Measurements from ENCODE around the gene TGFA. TPM values are rescaled to one million over a fixed set of nuclear protein-coding genes. Genes with fewer than 3 reads are reported as not detected.

TGFA gene
- total RNA-seq, 1 donor from 2014 or later = 4.7 TPM

DNA sequence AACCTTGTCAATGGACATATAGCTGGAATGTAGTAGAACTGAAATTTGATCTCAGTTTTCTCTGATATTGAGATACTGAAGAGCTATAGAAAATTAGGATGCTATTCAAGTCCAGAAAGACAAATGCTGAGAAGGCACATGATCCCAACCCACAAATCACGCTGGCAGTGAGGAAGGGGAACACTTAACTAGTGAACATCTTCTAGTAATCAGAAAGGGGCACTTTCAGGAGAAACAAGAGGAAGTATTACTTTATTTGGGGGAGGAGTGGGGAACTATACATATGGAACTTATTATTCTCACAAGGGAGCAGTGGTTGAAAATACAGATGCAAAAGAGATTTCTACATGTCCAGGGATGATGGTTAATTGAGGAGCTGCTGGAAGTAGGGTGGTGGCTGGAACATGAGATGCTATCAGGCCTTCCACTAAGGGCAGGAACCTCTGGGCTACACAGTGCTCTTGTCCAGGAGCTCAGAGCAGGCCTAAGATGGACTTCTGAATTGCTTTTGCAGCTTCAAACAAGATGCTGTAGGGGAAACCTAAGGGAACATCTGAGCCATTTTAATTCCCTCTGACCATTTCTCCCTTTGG is 79.3 kb downstream of the TGFA start:
- no peaks in the 10 kb centered on the region for H3K36me3 Mint-ChIP-seq (ENCODE audit: low read depth, unreplicated experiment)
- H3K9me3 Mint-ChIP-seq (ENCODE audit: unreplicated experiment) = no peaks in the 10 kb centered on the region
- peaks cover 79% of the 10 kb centered on the region for H3K4me1 Mint-ChIP-seq (ENCODE audit: unreplicated experiment)
- H3K4me3 Mint-ChIP-seq (ENCODE audit: unreplicated experiment) = no peak overlapping the region
- no peak for DNase-seq (ENCODE audit: low spot score)
- H3K27me3 Mint-ChIP-seq (ENCODE audit: unreplicated experiment) = no peaks in the 10 kb centered on the region
- H3K27ac Mint-ChIP-seq (ENCODE audit: unreplicated experiment) = no peak overlapping the region
- TF ChIP-seq, protein P1, sequence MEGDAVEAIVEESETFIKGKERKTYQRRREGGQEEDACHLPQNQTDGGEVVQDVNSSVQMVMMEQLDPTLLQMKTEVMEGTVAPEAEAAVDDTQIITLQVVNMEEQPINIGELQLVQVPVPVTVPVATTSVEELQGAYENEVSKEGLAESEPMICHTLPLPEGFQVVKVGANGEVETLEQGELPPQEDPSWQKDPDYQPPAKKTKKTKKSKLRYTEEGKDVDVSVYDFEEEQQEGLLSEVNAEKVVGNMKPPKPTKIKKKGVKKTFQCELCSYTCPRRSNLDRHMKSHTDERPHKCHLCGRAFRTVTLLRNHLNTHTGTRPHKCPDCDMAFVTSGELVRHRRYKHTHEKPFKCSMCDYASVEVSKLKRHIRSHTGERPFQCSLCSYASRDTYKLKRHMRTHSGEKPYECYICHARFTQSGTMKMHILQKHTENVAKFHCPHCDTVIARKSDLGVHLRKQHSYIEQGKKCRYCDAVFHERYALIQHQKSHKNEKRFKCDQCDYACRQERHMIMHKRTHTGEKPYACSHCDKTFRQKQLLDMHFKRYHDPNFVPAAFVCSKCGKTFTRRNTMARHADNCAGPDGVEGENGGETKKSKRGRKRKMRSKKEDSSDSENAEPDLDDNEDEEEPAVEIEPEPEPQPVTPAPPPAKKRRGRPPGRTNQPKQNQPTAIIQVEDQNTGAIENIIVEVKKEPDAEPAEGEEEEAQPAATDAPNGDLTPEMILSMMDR (IDR thresholded peaks at IDR 0.05; ENCODE audit: unreplicated experiment) = no peak

DNA sequence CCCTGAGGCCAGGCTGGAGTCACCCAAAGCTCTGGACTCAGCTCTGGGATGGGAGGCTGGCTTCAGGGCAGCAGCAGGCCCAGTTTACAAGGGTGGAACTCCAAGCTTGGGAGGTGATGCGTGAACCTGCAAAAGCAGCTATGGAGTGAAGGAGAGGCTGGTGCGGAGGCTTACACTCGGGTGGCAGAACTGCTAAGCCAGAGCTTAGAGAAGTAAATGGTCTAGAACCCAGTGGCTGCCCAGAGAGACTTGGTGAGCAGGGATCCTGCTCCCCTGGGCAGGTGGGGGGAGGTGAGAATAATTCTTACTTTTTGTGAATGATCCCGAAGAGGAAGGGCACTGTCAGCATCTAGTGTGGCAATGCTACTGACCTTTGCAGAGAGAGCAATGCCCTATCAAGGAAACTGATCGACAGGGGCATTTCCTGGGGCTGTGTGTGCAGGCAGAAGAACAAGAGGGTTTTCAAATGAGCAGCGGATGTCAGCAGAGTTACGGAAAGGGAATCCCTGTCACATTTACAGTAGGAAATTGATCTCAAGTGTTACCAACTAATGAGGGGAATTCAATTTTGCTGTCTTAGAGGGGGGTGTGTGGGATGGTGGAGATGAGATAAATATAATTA is 80.4 kb downstream of the TGFA start:
- no peaks in the 10 kb centered on the region for H3K9me3 Mint-ChIP-seq (ENCODE audit: unreplicated experiment)
- H3K27ac Mint-ChIP-seq (ENCODE audit: unreplicated experiment) = peak overlapping the region; percentile 80
- H3K36me3 Mint-ChIP-seq (ENCODE audit: low read depth, unreplicated experiment) = no peaks in the 10 kb centered on the region
- H3K4me3 Mint-ChIP-seq (ENCODE audit: unreplicated experiment) = peak overlapping the region; percentile 21
- DNase-seq (ENCODE audit: low spot score) = peak; percentile 38
- no peaks in the 10 kb centered on the region for H3K27me3 Mint-ChIP-seq (ENCODE audit: unreplicated experiment)
- TF ChIP-seq, protein P1 (IDR thresholded peaks at IDR 0.05; ENCODE audit: unreplicated experiment) = no peak
- H3K4me1 Mint-ChIP-seq (ENCODE audit: unreplicated experiment) = peaks cover 89% of the 10 kb centered on the region

DNA sequence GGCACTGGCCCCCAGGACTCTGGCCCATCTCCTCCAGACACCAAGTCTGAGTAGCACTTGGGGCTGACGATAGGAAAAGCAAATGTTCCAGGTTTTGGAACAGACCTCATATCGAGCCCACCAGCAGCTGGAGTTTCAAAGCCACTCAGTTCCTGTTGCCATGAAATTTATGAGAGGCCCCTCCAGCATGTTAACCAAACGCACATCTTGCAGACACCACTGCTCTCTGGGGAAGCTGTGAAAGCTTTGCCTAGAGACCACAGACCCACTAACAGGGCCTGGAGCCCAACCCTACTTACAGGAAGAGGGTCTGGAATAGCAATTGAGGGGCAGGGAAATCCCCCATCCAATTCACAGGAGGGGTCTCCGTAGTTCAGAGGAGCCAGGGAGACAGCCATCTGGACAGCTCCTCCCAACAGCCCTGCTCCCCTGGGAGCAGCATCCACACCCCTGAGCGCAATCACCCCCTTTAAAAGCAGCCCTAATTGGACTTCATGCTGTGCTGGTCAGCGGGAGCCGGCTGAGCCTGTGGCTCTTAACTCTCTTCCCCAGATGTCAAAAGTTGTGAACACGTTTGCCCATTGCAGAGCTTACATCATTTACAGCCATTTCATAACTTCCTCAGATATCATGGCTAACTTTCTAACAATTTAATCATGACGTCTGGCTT is 81.3 kb downstream of the TGFA start:
- Mint-ChIP-seq H3K9me3 (ENCODE audit: unreplicated experiment) (no peaks in the 10 kb centered on the region), H3K4me3 (ENCODE audit: unreplicated experiment) (no peak overlapping the region), H3K27me3 (ENCODE audit: unreplicated experiment) (no peaks in the 10 kb centered on the region), H3K36me3 (ENCODE audit: low read depth, unreplicated experiment) (no peaks in the 10 kb centered on the region), H3K27ac (ENCODE audit: unreplicated experiment) (peak overlapping the region; percentile 67), H3K4me1 (ENCODE audit: unreplicated experiment) (peaks cover 84% of the 10 kb centered on the region)
- no peak for DNase-seq (ENCODE audit: low spot score)
- TF ChIP-seq, protein P1 (IDR thresholded peaks at IDR 0.05; ENCODE audit: unreplicated experiment) = no peak

DNA sequence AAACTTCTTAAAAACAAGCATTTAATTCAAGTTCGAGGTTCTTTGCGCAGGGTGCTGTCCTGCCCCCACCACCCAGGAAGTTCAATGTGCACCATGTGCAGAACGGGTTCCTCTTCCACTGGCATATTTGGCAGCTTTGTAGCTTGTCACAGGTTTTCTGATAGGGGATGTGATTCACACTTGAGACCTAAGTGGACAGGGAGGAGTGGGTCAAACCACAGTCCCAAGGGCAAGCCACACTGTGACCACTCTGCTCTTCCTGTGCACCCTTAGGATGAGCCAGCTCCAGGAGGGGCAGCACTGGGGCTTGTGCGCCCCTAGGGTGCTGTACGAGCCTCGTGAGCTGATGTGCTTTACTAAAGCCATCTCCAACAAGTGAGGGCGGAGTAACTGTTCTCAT is 82.5 kb downstream of the TGFA start:
- no peaks in the 10 kb centered on the region for H3K36me3 Mint-ChIP-seq (ENCODE audit: low read depth, unreplicated experiment)
- no peaks in the 10 kb centered on the region for H3K27me3 Mint-ChIP-seq (ENCODE audit: unreplicated experiment)
- peaks cover 72% of the 10 kb centered on the region for H3K4me1 Mint-ChIP-seq (ENCODE audit: unreplicated experiment)
- DNase-seq (ENCODE audit: low spot score) = no peak
- TF ChIP-seq, protein P1 (IDR thresholded peaks at IDR 0.05; ENCODE audit: unreplicated experiment) = no peak
- H3K9me3 Mint-ChIP-seq (ENCODE audit: unreplicated experiment) = no peaks in the 10 kb centered on the region
- H3K4me3 Mint-ChIP-seq (ENCODE audit: unreplicated experiment) = no peak overlapping the region
- H3K27ac Mint-ChIP-seq (ENCODE audit: unreplicated experiment) = no peak overlapping the region

DNA sequence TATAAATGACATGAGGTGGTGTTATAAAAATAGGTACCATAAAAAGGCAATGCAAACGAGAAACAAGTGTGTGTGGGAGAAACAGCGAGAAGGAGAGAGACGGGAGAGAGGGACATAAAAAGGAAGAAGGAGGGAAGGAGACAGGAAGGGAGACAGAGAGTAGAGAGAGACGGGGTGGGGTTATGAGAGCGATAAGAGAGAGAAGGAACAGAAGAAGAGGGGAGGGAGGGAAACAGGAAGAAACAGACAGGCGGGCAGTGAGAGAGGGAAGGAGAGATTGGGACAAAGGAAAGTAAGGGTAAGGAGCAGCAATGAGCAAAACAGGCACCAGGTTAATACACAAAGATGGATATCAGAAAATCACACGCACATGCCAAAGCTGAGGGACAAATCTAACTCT is 83.7 kb downstream of the TGFA start:
- TF ChIP-seq, protein P1 (IDR thresholded peaks at IDR 0.05; ENCODE audit: unreplicated experiment) = no peak
- Mint-ChIP-seq H3K4me1 (ENCODE audit: unreplicated experiment) (peaks cover 65% of the 10 kb centered on the region), H3K36me3 (ENCODE audit: low read depth, unreplicated experiment) (no peaks in the 10 kb centered on the region), H3K4me3 (ENCODE audit: unreplicated experiment) (no peak overlapping the region), H3K27me3 (ENCODE audit: unreplicated experiment) (no peaks in the 10 kb centered on the region), H3K9me3 (ENCODE audit: unreplicated experiment) (no peaks in the 10 kb centered on the region), H3K27ac (ENCODE audit: unreplicated experiment) (no peak overlapping the region)
- DNase-seq (ENCODE audit: low spot score) = no peak

All from endothelial cell (in vitro differentiated cells).